SKM-1 treated with dmso at 0.1 percent for 144 hours (cell line): ENCODE measurements around the gene TMEM114.

Experiments
- DNase-seq: peaks from one replicate; lab custom pipeline; 2025; ENCODE audit not compliant: unreplicated experiment; lab: John Stamatoyannopoulos, UW

The TMEM114 gene

GRCh38 chr16:8551388-8552332 lies 38.7 kb downstream of the TMEM114 start:
- no peak for DNase-seq

- DNase-seq: no peak
Measured at GRCh38 chr16:8550728-8551387, 39.5 kb downstream of the TMEM114 start.

- no peak for DNase-seq
Measured at GRCh38 chr16:8549843-8550412, 40.4 kb downstream of the TMEM114 start.

- DNase-seq: no peak
Measured at GRCh38 chr16:8548166-8548565, 42.1 kb downstream of the TMEM114 start.

GRCh38 chr16:8547762-8548161 lies 42.5 kb downstream of the TMEM114 start:
- no peak for DNase-seq

GRCh38 chr16:8544406-8544805 lies 45.9 kb downstream of the TMEM114 start:
- DNase-seq: no peak

GRCh38 chr16:8543258-8543657 lies 47.1 kb downstream of the TMEM114 start:
- no peak for DNase-seq

GRCh38 chr16:8542393-8542792 lies 47.9 kb downstream of the TMEM114 start:
- DNase-seq: no peak

- DNase-seq: no peak
Measured at GRCh38 chr16:8541868-8542267, 48.4 kb downstream of the TMEM114 start.

GRCh38 chr16:8537691-8538342 lies 52.5 kb downstream of the TMEM114 start:
- no peak for DNase-seq

GRCh38 chr16:8533509-8533908 lies 56.8 kb downstream of the TMEM114 start:
- DNase-seq: no peak

GRCh38 chr16:8530752-8531384 lies 59.4 kb downstream of the TMEM114 start:
- no peak for DNase-seq

GRCh38 chr16:8528471-8528870 lies 61.8 kb downstream of the TMEM114 start:
- no peak for DNase-seq

- no peak for DNase-seq
Measured at GRCh38 chr16:8523932-8524331, 66.4 kb downstream of the TMEM114 start.

GRCh38 chr16:8522757-8523156 lies 67.6 kb downstream of the TMEM114 start:
- DNase-seq: no peak

GRCh38 chr16:8519643-8520042 lies 70.7 kb downstream of the TMEM114 start:
- no peak for DNase-seq
